Lung (tissue), 12 donors: ENCODE results near the gene ABLIM2. TPM values are rescaled to one million over a fixed set of nuclear protein-coding genes. Genes with fewer than 3 reads are reported as not detected.
"Not testable (repeated sequence)": the region's sequence is repeated elsewhere in the genome, so short reads cannot be mapped to it uniquely, and the experiment has no call there.

Source experiments
- ATAC-seq: fragments of 200-7000 bp; cut with Tn5 transposase; one replicate; pipeline ENCODE4 v1.9.1; 2020; ENCODE audit warnings: moderate number of reproducible peaks; ENCODE audit not compliant: insufficient read depth, low FRiP score
- DNase-seq, 3 donors: peaks; one replicate each; pipeline ENCODE4 v3.0.0-alpha.2; 2013 to 2017
- H3K27ac ChIP-seq, 2 donors: one replicate each; pipeline ENCODE4 v1.5.1; 2013; ENCODE audit warnings: mild to moderate bottlenecking in 2 of 2, moderate library complexity in 2 of 2, control low read depth in 1 of 2, inconsistent platforms in 1 of 2, low read depth in 1 of 2, low read length in 1 of 2
- H3K27me3 ChIP-seq, 3 donors: one replicate each; pipeline ENCODE4 v1.5.1; 2013; ENCODE audit warnings: low read length in 2 of 3; ENCODE audit not compliant: control insufficient read depth in 3 of 3, insufficient read depth in 3 of 3
- H3K36me3 ChIP-seq, 4 donors: one replicate each; pipeline ENCODE4 v1.5.1; 2013; ENCODE audit warnings: low read length in 4 of 4, mild to moderate bottlenecking in 1 of 4, moderate library complexity in 1 of 4; ENCODE audit not compliant: control insufficient read depth in 4 of 4, insufficient read depth in 4 of 4
- H3K4me1 ChIP-seq, 5 donors: one replicate each; pipeline ENCODE4 v1.5.1; 2013; ENCODE audit warnings: low read length in 5 of 5, mild to moderate bottlenecking in 2 of 5, moderate library complexity in 1 of 5; ENCODE audit not compliant: control insufficient read depth in 5 of 5, insufficient read depth in 5 of 5
- H3K4me3 ChIP-seq: one replicate; pipeline ENCODE4 v1.5.1; 2013; ENCODE audit warnings: mild to moderate bottlenecking, control low read depth, moderate library complexity
- H3K9ac ChIP-seq, 2 donors: one replicate each; pipeline ENCODE4 v1.5.1; 2013; ENCODE audit warnings: low read length in 2 of 2, control low read depth in 1 of 2; ENCODE audit not compliant: insufficient read depth in 1 of 2
- H3K9me3 ChIP-seq, 4 donors: one replicate each; pipeline ENCODE4 v1.5.1; 2013; ENCODE audit warnings: low read length in 3 of 4, mild to moderate bottlenecking in 1 of 4, moderate library complexity in 1 of 4; ENCODE audit not compliant: control insufficient read depth in 4 of 4, insufficient read depth in 3 of 4
- WGBS, 2 donors: extraction: QIAGEN DNeasy Blood & Tissue Kit; methylation state at CpG; one replicate each; pipeline ENCODE4 v1.1.7; 2013; 5-methylcytosine and 5-hydroxymethylcytosine counted together
- polyA plus RNA-seq, 2 donors: library from polyadenylated mRNA; stranded (reverse); fragments of 200-250 nt; gene quantifications; one replicate each; pipeline ENCODE4 v1.2.1, GENCODE V29; 2013
- total RNA-seq, 2 donors: library from RNA; depleted of rRNA in 1 of 2; stranded (reverse); fragments of >200 nt in 1 of 2; gene quantifications; one replicate each; pipeline ENCODE4 v1.2.1, GENCODE V29; 2014 to 2021
- TF ChIP-seq, protein P1 (sequence below): IDR thresholded peaks from 2 replicates; pipeline ENCODE4 v1.5.1; 2012; ENCODE audit warnings: mild to moderate bottlenecking; ENCODE audit errors: control extremely low read depth, extremely low read depth
- donor health status: control.
- donor health status: control.
- donor health status: Bipolar disorder and iron deficiency.
- donor health status: healthy.
- donor health status: DM: yes; HTN: yes; CAD: no.

The ABLIM2 gene
- total and polyA plus RNA-seq, 4 donors = 1.7 to 10.9 (median 5.2) TPM

DNA sequence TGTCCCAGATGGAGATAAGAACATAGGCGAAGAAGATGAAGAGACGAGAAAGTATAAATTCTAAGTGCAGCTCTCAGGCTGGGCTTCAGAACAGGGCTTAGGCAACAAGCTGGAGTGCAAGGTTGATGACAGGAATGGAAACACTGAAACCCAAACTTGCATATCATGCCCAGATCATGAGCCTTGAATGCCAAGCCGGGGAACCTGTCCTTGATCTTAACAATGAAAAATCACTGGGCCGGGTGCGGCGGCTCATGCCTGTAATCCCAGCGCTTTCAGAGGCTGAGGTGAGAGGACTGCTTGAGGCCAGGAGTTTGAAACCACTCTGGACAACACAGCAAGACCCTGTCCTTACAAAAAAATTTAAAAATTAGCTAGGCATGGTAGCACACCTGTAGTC lies 236.1 kb downstream of the ABLIM2 start:
- Histone ChIP-seq H3K27ac (no peak overlapping the region), H3K4me3 (no peak overlapping the region), H3K27me3 (no peaks in the 10 kb centered on the region), H3K9ac (no peak overlapping the region), H3K9me3 (peaks cover 0 to 2% (median 0%) of the 10 kb centered on the region in 4 donors), H3K4me1 (peaks cover 0 to 10% (median 0%) of the 10 kb centered on the region in 5 donors), H3K36me3 (peaks cover 0 to 4% (median under 1%) of the 10 kb centered on the region in 4 donors)
- 90 to 96% methylated on average over 7 of the region's 7 CpGs for WGBS, 2 donors
- TF ChIP-seq, protein P1, sequence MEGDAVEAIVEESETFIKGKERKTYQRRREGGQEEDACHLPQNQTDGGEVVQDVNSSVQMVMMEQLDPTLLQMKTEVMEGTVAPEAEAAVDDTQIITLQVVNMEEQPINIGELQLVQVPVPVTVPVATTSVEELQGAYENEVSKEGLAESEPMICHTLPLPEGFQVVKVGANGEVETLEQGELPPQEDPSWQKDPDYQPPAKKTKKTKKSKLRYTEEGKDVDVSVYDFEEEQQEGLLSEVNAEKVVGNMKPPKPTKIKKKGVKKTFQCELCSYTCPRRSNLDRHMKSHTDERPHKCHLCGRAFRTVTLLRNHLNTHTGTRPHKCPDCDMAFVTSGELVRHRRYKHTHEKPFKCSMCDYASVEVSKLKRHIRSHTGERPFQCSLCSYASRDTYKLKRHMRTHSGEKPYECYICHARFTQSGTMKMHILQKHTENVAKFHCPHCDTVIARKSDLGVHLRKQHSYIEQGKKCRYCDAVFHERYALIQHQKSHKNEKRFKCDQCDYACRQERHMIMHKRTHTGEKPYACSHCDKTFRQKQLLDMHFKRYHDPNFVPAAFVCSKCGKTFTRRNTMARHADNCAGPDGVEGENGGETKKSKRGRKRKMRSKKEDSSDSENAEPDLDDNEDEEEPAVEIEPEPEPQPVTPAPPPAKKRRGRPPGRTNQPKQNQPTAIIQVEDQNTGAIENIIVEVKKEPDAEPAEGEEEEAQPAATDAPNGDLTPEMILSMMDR = no peak
- DNase-seq (no peak), ATAC-seq (no peak)

DNA sequence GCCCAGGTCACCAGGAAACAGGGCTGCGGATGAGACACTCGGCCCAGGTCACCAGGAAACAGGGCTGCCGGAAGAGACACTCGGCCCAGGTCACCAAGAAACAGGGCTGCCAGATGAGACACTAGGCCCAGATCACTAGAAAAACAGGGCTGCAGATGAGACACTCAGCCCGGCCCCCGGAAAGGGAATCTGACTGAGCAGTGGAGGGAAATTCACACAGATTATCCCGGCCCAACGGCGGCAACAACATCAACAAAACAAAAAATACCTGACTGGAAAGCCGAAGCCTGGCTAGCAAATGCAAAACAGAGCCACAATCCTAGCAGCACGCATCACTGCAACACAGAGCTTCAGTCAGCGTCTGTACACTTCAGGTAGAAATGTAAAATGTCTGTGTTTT lies 239.6 kb downstream of the ABLIM2 start:
- Histone ChIP-seq H3K9ac (no peak overlapping the region), H3K27ac (no peak overlapping the region)
- WGBS, 2 donors = 85 to 88% methylated on average over 12 of the region's 12 CpGs

DNA sequence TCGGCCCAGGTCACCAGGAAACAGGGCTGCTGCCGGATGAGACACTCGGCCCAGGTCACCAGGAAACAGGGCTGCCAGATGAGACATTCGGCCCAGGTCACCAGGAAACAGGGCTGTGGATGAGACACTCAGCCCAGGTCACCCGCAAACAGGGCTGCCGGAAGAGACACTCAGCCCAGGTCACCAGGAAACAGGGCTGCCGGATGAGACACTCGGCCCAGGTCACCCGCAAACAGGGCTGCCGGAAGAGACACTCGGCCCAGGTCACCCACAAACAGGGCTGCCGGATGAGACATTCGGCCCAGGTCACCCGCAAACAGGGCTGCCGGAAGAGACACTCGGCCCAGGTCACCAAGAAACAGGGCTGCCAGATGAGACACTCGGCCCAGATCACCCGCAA lies 240.4 kb downstream of the ABLIM2 start:
- not testable (repeated sequence) for H3K4me1 ChIP-seq, H3K27me3 ChIP-seq, DNase-seq, ATAC-seq, H3K36me3 ChIP-seq, H3K4me3 ChIP-seq, H3K9me3 ChIP-seq, H3K9ac ChIP-seq, H3K27ac ChIP-seq
- 92 to 93% methylated on average over 18 of the region's 18 CpGs for WGBS, 2 donors

More for the DNA sequence above, 239.6 kb downstream of the ABLIM2 start:
- Histone ChIP-seq H3K27me3 (no peaks in the 10 kb centered on the region), H3K9me3 (peaks cover 0 to 2% (median 0%) of the 10 kb centered on the region in 4 donors), H3K4me1 (peaks cover 0 to 10% (median 0%) of the 10 kb centered on the region in 5 donors), H3K36me3 (peaks cover 0 to 4% (median under 1%) of the 10 kb centered on the region in 4 donors), H3K4me3 (no peak overlapping the region)
- ATAC-seq (no peak), DNase-seq (no peak)
- TF ChIP-seq, protein P1 = no peak

DNA sequence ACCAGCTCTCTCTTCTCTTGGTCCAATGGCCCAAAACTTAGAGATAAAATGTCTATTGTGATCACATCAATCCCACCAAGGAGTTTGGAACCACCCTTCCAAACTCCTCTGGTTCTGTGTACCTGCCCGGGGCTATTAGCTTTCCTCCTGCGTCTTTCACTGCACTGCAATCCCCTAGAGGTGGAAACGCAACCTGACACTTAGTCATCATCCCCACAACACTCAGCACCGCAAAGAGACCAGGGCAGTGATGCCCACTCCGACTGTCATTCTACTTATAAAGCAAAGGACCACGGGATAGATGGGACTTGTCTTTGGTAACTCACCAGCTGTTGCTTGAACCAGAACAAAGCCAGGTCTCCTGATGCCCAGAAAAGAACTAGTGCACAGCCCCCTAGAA lies 240.9 kb downstream of the ABLIM2 start:
- Histone ChIP-seq H3K9ac (no peak overlapping the region), H3K27me3 (no peaks in the 10 kb centered on the region), H3K9me3 (peaks cover 0 to 2% (median 0%) of the 10 kb centered on the region in 4 donors), H3K4me1 (peaks cover 0 to 10% (median 0%) of the 10 kb centered on the region in 5 donors), H3K27ac (no peak overlapping the region), H3K4me3 (no peak overlapping the region), H3K36me3 (peaks cover 0 to 4% (median under 1%) of the 10 kb centered on the region in 4 donors)
- ATAC-seq (no peak), DNase-seq (no peak)
- TF ChIP-seq, protein P1 = no peak
- 90 to 91% methylated on average over 6 of the region's 6 CpGs for WGBS, 2 donors
